Activated CD8-positive, alpha-beta memory T cell treated with anti-CD3 and anti-CD28 coated beads, Interleukin-2, amount 10 ng/mL, durations not matched to agents 7 days and 5 days (primary cell): Measurements from ENCODE around the gene ACOT13. TPM values are rescaled to one million over a fixed set of nuclear protein-coding genes. Genes with fewer than 3 reads are reported as not detected.
"Not testable (repeated sequence)": the region's sequence is repeated elsewhere in the genome, so short reads cannot be mapped to it uniquely, and the experiment has no call there.

Experiments used
- ATAC-seq: fragments of 150-1000 bp; cut with Tn5 transposase; one replicate; pipeline ENCODE4 v1.10.0; 2021; ENCODE audit warnings: moderate library complexity
- CTCF ChIA-PET: fragments of 350-600 bp; sonication (Branson Sonifier 250); formaldehyde crosslinking; loops from one replicate; lab custom pipeline; 2021; ENCODE audit warnings: antibody characterized with exemption; lab: Charles Lee
- DNase-seq: peaks from one replicate; pipeline ENCODE4 v3.0.0-alpha.2; 2020
- H3K27ac Mint-ChIP-seq: one replicate; pipeline ENCODE4 v1.8.0; 2021; ENCODE audit warnings: mild to moderate bottlenecking, mixed read lengths
- H3K27me3 Mint-ChIP-seq: one replicate; pipeline ENCODE4 v1.8.0; 2021; ENCODE audit warnings: mixed read lengths
- H3K36me3 Mint-ChIP-seq: one replicate; pipeline ENCODE4 v1.8.0; 2021; ENCODE audit warnings: mild to moderate bottlenecking, mixed read lengths
- H3K4me1 Mint-ChIP-seq: one replicate; pipeline ENCODE4 v1.8.0; 2021; ENCODE audit warnings: mixed read lengths
- H3K4me3 Mint-ChIP-seq: one replicate; pipeline ENCODE4 v1.8.0; 2021; ENCODE audit warnings: mild to moderate bottlenecking, moderate library complexity, mixed read lengths
- H3K9me3 Mint-ChIP-seq: one replicate; pipeline ENCODE4 v1.8.0; 2022; ENCODE audit warnings: low read depth, mixed read lengths
- total RNA-seq, 2 experiments: library from RNA; stranded (reverse); gene quantifications; one replicate each; pipeline ENCODE4 v1.2.3, GENCODE V29; 2021

The ACOT13 gene
- total RNA-seq, 2 experiments from 2014 or later = 21.8 to 25.6 TPM

DNA sequence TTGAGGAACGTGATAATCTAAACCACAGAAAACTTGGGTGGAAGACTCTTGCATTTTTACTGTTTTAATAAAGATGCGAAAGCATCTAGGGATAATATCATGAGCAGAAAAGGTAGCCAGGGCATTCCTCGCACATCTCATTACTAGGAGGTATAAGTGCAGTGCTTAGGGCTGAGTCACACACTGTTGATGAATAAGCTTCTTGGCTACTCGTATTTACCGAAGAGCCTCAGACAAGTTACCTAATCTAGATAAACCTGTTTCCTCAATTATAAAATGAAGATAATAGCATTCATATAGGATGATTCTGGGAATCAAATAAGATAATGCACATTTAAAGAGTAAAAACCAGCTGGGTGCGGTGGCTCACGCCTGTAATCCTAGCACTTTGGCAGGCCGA, 20.1 kb upstream of the ACOT13 start:
- DNase-seq (no peak), ATAC-seq (no peak)
- Mint-ChIP-seq H3K36me3 (peaks cover 7% of the 10 kb centered on the region), H3K27me3 (peaks cover 26% of the 10 kb centered on the region), H3K4me3 (peak overlapping the region; percentile 81), H3K9me3 (no peaks in the 10 kb centered on the region), H3K4me1 (peaks cover 16% of the 10 kb centered on the region), H3K27ac (no peak overlapping the region)
- CTCF ChIA-PET = interaction anchor here (1.2 to 1.9 kb wide), 3 partner anchors 18 to 67 kb away, joined by 4 to 7 read pairs (median 5); no protein-coding TSS in a partner anchor

DNA sequence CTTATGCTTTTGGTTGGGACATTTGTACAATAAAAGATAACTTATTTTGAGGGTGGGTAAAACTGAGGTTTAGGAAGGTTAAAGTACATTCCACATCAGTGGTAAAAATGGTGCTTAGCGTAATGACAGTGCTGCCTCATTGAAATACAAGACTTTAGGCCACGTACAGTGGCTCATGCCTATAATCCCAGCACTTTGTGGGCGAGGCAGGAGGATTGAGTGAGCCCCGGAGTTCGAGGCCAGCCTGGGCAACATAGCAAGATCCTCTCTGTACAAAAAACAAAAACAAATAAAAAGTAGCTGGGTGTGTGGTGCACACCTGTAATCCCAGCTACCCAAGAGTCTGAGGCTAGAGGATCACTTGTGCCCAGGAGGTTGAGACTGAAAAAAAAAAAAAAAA, 18.6 kb upstream of the ACOT13 start:
- CTCF ChIA-PET = no interaction called here

DNA sequence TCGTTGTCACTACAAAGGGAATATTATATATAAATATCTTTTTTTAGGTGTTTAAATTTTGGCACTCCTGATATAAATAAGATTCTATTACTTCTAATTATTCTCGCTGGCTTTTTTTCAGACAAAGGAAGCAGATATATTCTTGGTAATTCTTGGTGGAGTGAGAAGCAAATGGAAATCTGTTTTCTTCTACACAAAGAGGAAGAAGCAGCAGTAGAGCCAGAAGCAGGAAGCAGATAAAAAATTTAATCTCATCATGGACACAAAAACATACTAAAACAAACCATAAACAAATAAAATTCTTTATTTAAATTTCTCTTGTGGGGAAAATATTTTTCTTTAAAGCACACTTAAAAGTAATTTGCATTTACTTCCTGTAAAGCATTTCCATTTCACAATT, 17.2 kb upstream of the ACOT13 start:
- H3K4me3 Mint-ChIP-seq = no peak overlapping the region
- H3K27ac Mint-ChIP-seq = no peak overlapping the region
- peaks cover 16% of the 10 kb centered on the region for H3K4me1 Mint-ChIP-seq
- H3K36me3 Mint-ChIP-seq = peaks cover 22% of the 10 kb centered on the region
- CTCF ChIA-PET = no interaction called here
- DNase-seq (no peak), ATAC-seq (no peak)
- H3K9me3 Mint-ChIP-seq = no peaks in the 10 kb centered on the region
- peaks cover 11% of the 10 kb centered on the region for H3K27me3 Mint-ChIP-seq

More for the DNA sequence above, 18.6 kb upstream of the ACOT13 start:
- ATAC-seq (no peak), DNase-seq (no peak)
- Mint-ChIP-seq H3K4me3 (no peak overlapping the region), H3K27me3 (peaks cover 22% of the 10 kb centered on the region), H3K36me3 (peaks cover 15% of the 10 kb centered on the region), H3K4me1 (peaks cover 16% of the 10 kb centered on the region), H3K9me3 (no peaks in the 10 kb centered on the region), H3K27ac (no peak overlapping the region)

DNA sequence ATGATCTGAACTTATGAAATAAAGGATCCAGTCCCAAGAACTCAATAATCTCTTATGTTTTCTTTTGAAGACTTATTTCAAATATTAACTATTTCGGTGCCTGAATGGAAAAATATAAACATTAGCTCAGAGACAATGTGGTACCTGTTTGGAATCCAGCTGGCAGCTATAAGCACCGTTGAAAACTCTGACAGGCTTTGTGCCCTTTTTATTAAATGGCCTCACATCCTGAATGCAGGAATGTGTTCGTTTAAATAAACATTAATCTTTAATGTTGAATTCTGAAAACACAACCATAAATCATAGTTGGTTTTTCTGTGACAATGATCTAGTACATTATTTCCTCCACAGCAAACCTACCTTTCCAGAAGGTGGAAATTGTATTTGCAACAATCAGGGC, 16.5 kb upstream of the ACOT13 start:
- CTCF ChIA-PET = no interaction called here
- Mint-ChIP-seq H3K27ac (no peak overlapping the region), H3K4me1 (peaks cover 14% of the 10 kb centered on the region)

DNA sequence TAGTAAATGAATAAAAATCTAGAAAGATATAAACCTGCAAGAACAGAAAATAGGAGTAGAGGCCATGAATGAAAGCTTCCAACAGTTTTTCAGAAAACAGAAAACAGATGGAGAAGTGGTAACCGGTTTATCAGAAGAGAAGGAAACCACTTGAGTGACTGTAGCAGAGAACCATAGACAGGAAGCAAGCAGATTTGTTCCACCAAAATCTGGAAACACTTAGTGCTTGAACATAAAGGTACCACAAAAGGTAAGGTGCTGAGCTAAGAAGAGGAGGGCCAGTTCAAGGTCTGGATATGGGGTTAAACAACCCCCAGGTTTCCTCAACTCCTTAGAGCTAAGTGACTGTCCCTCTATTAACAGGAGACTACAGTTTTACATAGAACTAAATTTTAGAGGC, 11.7 kb upstream of the ACOT13 start:
- Mint-ChIP-seq H3K9me3 (no peaks in the 10 kb centered on the region), H3K27ac (no peak overlapping the region), H3K27me3 (no peaks in the 10 kb centered on the region), H3K4me3 (no peak overlapping the region), H3K36me3 (peaks cover 44% of the 10 kb centered on the region), H3K4me1 (peaks cover 18% of the 10 kb centered on the region)
- DNase-seq (no peak), ATAC-seq (peak; percentile 63)
- CTCF ChIA-PET = interaction anchor here (1.6 kb wide), 2 partner anchors 9 to 74 kb away, joined by 3 to 5 read pairs; partner anchors contain the start of gene KIAA0319

More for the DNA sequence above, 16.5 kb upstream of the ACOT13 start:
- ATAC-seq = no peak
- no peaks in the 10 kb centered on the region for H3K9me3 Mint-ChIP-seq
- H3K27me3 Mint-ChIP-seq = peaks cover 5% of the 10 kb centered on the region
- no peak for DNase-seq
- H3K36me3 Mint-ChIP-seq = peaks cover 22% of the 10 kb centered on the region
- H3K4me3 Mint-ChIP-seq = no peak overlapping the region

DNA sequence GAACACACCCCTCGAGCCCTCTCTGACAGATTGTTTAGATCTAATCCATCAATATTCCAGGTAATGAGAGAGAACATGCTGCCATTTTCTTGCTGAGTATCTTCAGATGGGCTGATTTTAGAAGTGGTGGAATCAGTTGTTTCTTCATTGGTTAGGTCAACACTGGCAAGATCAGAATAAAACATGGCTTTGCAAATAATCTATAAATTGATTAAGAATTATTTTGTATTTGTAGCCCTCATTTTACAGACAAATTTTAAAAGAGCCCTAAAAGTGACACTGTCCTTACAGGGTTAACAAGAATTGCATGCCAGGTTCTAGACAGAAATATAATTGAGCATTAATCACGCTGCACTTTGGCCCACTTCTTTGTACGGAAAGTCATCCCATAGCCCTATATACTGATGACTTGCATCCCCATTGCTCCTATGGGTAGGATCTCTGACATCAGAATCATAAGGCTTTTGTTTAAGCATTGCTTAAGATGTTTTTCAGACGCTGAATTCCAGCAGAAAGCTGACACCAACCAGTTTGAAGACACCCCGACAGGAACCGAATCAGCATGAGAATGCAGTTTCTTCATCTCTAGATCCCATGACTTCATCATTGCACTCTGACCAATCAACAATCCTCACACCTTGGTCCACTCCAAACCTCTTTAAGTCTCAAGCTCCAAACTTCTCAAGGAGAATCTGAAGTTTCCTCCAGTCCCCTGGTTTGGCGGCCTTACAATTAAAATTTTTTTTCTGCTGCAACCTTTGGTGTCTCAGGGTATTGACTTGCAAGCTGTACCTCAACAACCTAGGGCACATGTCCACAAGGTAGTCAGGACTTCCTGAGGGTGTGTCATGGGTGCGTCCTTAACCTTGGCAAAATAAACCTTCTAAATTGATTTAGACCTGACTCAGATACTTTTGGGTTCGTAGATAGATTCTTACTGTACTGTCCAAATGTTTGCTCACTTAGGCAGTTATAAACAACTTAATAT, 8.0 kb upstream of the ACOT13 start:
- H3K27me3 Mint-ChIP-seq = no peaks in the 10 kb centered on the region
- no peak overlapping the region for H3K27ac Mint-ChIP-seq
- peaks cover 52% of the 10 kb centered on the region for H3K36me3 Mint-ChIP-seq
- H3K4me1 Mint-ChIP-seq = peaks cover 25% of the 10 kb centered on the region
- DNase-seq (no peak), ATAC-seq (no peak)
- no peak overlapping the region for H3K4me3 Mint-ChIP-seq
- H3K9me3 Mint-ChIP-seq = no peaks in the 10 kb centered on the region
- CTCF ChIA-PET = no interaction called here

DNA sequence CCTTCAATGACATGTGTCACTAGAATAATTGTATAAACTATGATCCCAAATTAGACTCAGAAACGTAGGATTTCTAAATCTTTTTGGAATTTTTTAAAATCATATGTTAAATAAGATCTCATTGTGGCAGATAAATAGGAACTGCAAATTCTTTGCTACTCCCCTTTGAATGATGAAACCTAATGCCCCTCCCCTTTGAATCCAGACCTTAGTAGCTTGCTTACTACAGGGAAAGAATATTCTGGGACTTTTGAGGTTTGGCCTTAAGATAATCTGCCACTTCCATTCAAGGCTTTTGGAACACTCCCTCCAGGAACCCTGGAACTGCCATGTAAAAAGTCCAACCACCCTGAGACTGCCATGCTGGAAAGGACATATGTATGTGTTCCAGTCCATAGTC, 7.3 kb upstream of the ACOT13 start:
- Mint-ChIP-seq H3K27ac (no peak overlapping the region), H3K27me3 (no peaks in the 10 kb centered on the region), H3K36me3 (peaks cover 53% of the 10 kb centered on the region), H3K4me1 (peaks cover 28% of the 10 kb centered on the region), H3K9me3 (no peaks in the 10 kb centered on the region), H3K4me3 (no peak overlapping the region)
- ATAC-seq (no peak), DNase-seq (no peak)
- CTCF ChIA-PET = no interaction called here

DNA sequence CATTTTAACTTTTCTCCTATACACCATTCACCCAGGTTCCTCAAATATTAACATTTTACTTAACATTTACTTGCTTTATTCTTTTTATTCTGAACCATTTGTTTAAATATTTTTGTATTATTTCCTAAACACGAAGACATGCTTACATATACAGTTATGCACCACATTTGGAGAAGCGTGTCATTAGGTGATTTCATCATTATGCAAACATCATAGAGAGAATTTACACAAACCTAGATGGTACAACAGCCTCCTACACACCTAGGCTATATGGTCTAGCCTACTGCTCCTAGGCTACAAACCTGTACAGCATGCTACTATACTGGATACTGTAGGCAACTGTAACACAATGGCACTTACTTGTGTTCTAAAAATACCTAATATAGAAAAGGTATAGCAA, 6.8 kb upstream of the ACOT13 start:
- H3K9me3 Mint-ChIP-seq = no peaks in the 10 kb centered on the region
- H3K27ac Mint-ChIP-seq = no peak overlapping the region

DNA sequence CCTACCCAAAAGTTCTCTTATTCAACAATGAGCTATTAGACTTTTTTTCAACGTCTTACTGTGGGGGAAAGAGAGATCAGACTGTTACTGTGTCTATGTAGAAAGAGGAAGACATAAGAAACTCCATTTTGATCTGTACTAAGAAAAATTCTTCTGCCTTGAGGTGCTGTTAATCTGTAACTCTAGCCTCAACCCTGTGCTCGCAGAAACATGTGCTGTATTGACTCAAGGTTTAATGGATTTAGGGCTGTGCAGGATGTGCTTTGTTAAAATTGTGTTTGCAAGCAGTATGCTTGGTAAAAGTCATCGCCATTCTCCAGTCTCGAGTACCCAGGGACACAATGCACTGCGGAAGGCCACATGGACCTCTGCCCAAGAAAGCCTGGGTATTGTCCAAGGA, 5.1 kb upstream of the ACOT13 start:
- Mint-ChIP-seq H3K4me1 (peaks cover 29% of the 10 kb centered on the region), H3K36me3 (peaks cover 48% of the 10 kb centered on the region)
- CTCF ChIA-PET, ATAC-seq, DNase-seq, H3K9me3 Mint-ChIP-seq, H3K27me3 Mint-ChIP-seq, H3K4me3 Mint-ChIP-seq, H3K27ac Mint-ChIP-seq: not testable (repeated sequence)

More for the DNA sequence above, 6.8 kb upstream of the ACOT13 start:
- no peak for DNase-seq
- ATAC-seq = no peak
- peaks cover 33% of the 10 kb centered on the region for H3K4me1 Mint-ChIP-seq
- peaks cover 55% of the 10 kb centered on the region for H3K36me3 Mint-ChIP-seq
- no peaks in the 10 kb centered on the region for H3K27me3 Mint-ChIP-seq
- H3K4me3 Mint-ChIP-seq = no peak overlapping the region
- CTCF ChIA-PET = no interaction called here

DNA sequence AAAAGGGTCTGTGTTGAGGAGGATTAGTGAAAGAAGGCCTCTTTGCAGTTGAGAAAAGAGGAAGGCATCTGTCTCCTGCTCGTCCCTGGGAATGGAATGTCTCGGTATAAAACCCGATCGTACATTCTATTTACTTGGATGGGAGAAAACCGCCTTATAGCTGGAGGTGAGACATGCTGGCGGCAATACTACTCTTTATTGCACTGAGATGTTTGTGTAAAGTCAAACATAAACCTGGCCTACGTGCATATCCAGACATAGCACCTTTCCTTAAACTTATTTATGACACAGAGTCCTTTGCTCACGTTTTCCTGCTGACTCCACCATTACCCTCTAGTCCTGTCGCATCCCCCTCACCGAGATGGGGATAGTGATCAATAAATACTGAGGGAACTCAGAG, 4.6 kb upstream of the ACOT13 start:
- ATAC-seq (no peak), DNase-seq (no peak)
- Mint-ChIP-seq H3K27me3 (no peaks in the 10 kb centered on the region), H3K36me3 (peaks cover 45% of the 10 kb centered on the region), H3K4me3 (no peak overlapping the region), H3K9me3 (no peaks in the 10 kb centered on the region), H3K4me1 (peaks cover 31% of the 10 kb centered on the region), H3K27ac (no peak overlapping the region)
- CTCF ChIA-PET = interaction anchor here (1.0 kb wide), 1 partner anchor 78 kb away, joined by 3 read pairs; no protein-coding TSS in a partner anchor

DNA sequence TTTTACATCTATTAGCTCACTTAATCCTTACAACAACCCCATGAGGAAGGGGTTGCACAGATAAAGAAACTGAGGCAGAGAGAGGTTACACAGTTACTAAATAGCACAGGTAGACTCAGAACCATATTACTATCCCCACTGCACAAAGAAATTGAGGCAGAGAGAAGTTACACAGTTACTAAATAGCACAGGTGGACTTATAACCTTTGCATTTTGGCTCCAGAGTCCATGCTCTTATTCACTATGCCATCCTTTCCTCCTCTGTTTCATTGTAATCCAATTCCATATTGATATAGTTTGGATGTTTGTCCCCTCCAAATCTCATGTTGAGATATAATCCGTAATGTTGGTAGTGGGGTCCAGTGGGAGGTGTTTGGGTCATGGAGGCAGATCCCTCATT, 3.7 kb upstream of the ACOT13 start:
- DNase-seq (no peak), ATAC-seq (no peak)
- H3K4me1 Mint-ChIP-seq = peaks cover 36% of the 10 kb centered on the region
- peaks cover 39% of the 10 kb centered on the region for H3K36me3 Mint-ChIP-seq
- H3K27ac Mint-ChIP-seq = no peak overlapping the region
- no peak overlapping the region for H3K4me3 Mint-ChIP-seq
- CTCF ChIA-PET = interaction anchor here (1.0 kb wide), 1 partner anchor 79 kb away, joined by 3 read pairs; no protein-coding TSS in a partner anchor
- no peaks in the 10 kb centered on the region for H3K27me3 Mint-ChIP-seq
- no peaks in the 10 kb centered on the region for H3K9me3 Mint-ChIP-seq

DNA sequence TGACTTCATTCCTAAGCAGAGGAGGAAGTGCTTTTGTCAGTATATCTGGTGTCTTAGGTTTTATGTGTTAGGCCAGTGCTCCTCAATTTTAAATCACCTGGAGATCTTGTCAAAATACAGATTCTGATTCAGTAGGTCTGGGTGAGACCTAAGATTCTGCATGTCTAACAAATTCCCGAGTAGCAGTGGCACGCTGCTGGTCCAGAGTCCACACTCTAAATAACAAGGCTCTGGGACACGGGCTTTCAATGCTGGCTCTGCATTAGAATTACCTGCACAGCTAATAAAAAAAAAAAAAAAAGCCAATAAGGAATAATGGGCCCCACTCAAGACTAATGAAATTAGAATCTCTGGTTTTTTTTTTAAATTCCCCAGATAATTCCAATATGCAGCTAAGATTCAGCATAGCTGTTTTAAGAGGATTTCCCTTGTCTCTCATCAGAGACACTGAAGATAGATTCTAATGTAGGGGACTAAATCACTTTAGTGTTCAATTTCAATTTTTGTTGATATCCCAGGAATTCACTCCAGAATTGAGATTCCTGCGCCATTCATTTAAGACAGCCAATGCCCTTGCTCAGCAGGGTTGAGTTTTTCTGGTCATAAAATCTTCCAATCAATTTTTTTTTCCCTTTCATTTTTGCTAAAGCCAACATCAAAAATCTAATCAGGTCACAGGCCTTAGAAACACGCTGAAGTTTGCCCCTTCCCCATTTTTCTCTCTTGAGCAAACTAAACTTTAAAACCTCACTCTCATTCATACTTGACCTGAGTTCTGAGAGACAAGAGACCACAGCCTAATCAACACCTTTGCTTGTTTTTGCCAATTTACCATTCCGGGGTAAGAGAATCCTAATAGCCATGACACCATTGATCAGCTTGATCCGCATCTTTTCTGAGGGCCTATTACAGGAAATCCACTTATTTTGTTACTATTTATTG, 2.6 kb upstream of the ACOT13 start:
- Mint-ChIP-seq H3K36me3 (peaks cover 41% of the 10 kb centered on the region), H3K27ac (peak overlapping the region; percentile 4), H3K9me3 (peaks cover 5% of the 10 kb centered on the region), H3K4me1 (peaks cover 45% of the 10 kb centered on the region), H3K27me3 (no peaks in the 10 kb centered on the region), H3K4me3 (peak overlapping the region; percentile 39)
- CTCF ChIA-PET = interaction anchor here (1.9 kb wide), 1 partner anchor 18 kb away, joined by 7 read pairs; the partner anchor contains the start of gene KIAA0319
- ATAC-seq = no peak
- no peak for DNase-seq
